ENCODE data around the gene TSPYL6.

GRCh38 chr2:54209379-54209778, 46.6 kb downstream of the TSPYL6 start:
- TF ChIP-seq POLR2A (IDR thresholded peaks at IDR 0.05) (no peak), CTCF (IDR thresholded peaks at IDR 0.05) (no peak)

Measured in uterus (tissue), 2 donors.